A673 (cell line): ENCODE results near the gene HSPG2. TPM values are rescaled to one million over a fixed set of nuclear protein-coding genes. Genes with fewer than 3 reads are reported as not detected.

Source experiments
- BruUV-seq: library from RNA; stranded (reverse); fragments of 400-500 nt; replicated peaks from 2 replicates; lab custom pipeline; 2021; lab: Mats Ljungman, UMichigan
- CTCF ChIA-PET: fragments of 300-600 bp; sonication (Branson Sonifier 250); formaldehyde crosslinking; loops from one replicate; lab custom pipeline; 2022; ENCODE audit warnings: antibody characterized with exemption; lab: Charles Lee
- POLR2A ChIA-PET: fragments of 300-600 bp; sonication (Branson Sonifier 250); formaldehyde crosslinking; loops from one replicate; lab custom pipeline; 2022; ENCODE audit warnings: antibody characterized with exemption; ENCODE audit not compliant: low non-redundant PET; lab: Charles Lee
- DNase-seq: peaks from one replicate; pipeline ENCODE4 v3.0.0-alpha.2; 2015; ENCODE audit warnings: low spot score
- H3K27ac ChIP-seq: fragments of 200-600 bp; sonication (generic); 2 replicates; pipeline ENCODE4 v1.5.1; 2016; ENCODE audit warnings: mixed run types, low read depth, mild to moderate bottlenecking, mixed read lengths, antibody characterized with exemption, low read length; ENCODE audit not compliant: poor library complexity, severe bottlenecking
- H3K27me3 ChIP-seq: fragments of 200-600 bp; sonication (generic); replicated peaks from 2 replicates; pipeline ENCODE4 v1.6.1; 2017; ENCODE audit warnings: mixed run types, low read depth, mild to moderate bottlenecking, mixed read lengths, antibody characterized with exemption, low read length; ENCODE audit not compliant: insufficient read depth, poor library complexity
- H3K36me3 ChIP-seq: fragments of 200-600 bp; sonication (generic); 2 replicates; pipeline ENCODE4 v1.6.1; 2016; ENCODE audit warnings: mixed run types, mild to moderate bottlenecking, mixed read lengths, antibody characterized with exemption, low read length; ENCODE audit not compliant: insufficient read depth, poor library complexity, severe bottlenecking
- H3K4me1 ChIP-seq: fragments of 200-600 bp; sonication (generic); 2 replicates; pipeline ENCODE4 v1.6.1; 2017; ENCODE audit warnings: mixed run types, mild to moderate bottlenecking, mixed read lengths, antibody characterized with exemption, low read length; ENCODE audit not compliant: insufficient read depth, poor library complexity, severe bottlenecking
- H3K4me3 ChIP-seq: fragments of 200-600 bp; sonication (generic); 2 replicates; pipeline ENCODE4 v1.5.1; 2016; ENCODE audit warnings: low read depth, mixed run types, mild to moderate bottlenecking, mixed read lengths, low read length; ENCODE audit not compliant: poor library complexity, severe bottlenecking
- H3K9me3 ChIP-seq: fragments of 200-600 bp; sonication (generic); 2 replicates; pipeline ENCODE4 v1.6.1; 2016; ENCODE audit warnings: mixed run types, low read depth, mild to moderate bottlenecking, mixed read lengths, antibody characterized with exemption, low read length; ENCODE audit not compliant: poor library complexity, severe bottlenecking
- CTCF ChIP-seq: fragments of 300-800, 200-600 bp; sonication (generic); conservative IDR thresholded peaks from 2 replicates; pipeline ENCODE4 v1.5.1; 2017; ENCODE audit warnings: low read depth, mild to moderate bottlenecking, antibody characterized with exemption, low read length, moderate library complexity, mixed read lengths
- EZH2 ChIP-seq: fragments of 200-600 bp; sonication (generic); IDR thresholded peaks from 2 replicates; pipeline ENCODE4 v1.6.1; 2017; ENCODE audit warnings: borderline replicate concordance, low read depth, mild to moderate bottlenecking, mixed read lengths, antibody characterized with exemption, low read length; ENCODE audit not compliant: poor library complexity, severe bottlenecking
- intact Hi-C: fragments of 100-400 bp; cut with micrococcal nuclease; formaldehyde crosslinking; loops from one replicate; pipeline ENCODE4 v1.10.0; 2022; ENCODE audit not compliant: unreplicated experiment
- total RNA-seq: library from RNA; stranded (reverse); gene quantifications from 2 replicates; pipeline ENCODE4 v1.2.3, GENCODE V29; 2021

HSPG2 gene
- total RNA-seq, 1 experiment from 2014 or later: 10.4 TPM

GRCh38 chr1:21876267-21876666 is 60.8 kb downstream of the HSPG2 start:
- no peak for TF ChIP-seq CTCF
- BruUV-seq: no TSS peak
- DNase-seq: no peak
- Histone ChIP-seq H3K27me3 (no peaks in the 10 kb centered on the region), H3K4me1 (no peaks in the 10 kb centered on the region), H3K9me3 (no peaks in the 10 kb centered on the region), H3K36me3 (no peaks in the 10 kb centered on the region), H3K27ac (no peak overlapping the region), H3K4me3 (no peak overlapping the region)
- POLR2A ChIA-PET: no interaction called here
- intact Hi-C loops: no loop called here
- CTCF ChIA-PET: no interaction called here

GRCh38 chr1:21875621-21876063 is 61.5 kb downstream of the HSPG2 start:
- no peak for DNase-seq
- intact Hi-C loops: no loop called here
- Histone ChIP-seq H3K27ac (no peak overlapping the region), H3K4me3 (no peak overlapping the region), H3K36me3 (no peaks in the 10 kb centered on the region), H3K9me3 (no peaks in the 10 kb centered on the region), H3K4me1 (no peaks in the 10 kb centered on the region), H3K27me3 (no peaks in the 10 kb centered on the region)
- POLR2A ChIA-PET: no interaction called here
- no TSS peak for BruUV-seq
- TF ChIP-seq CTCF (no peak), EZH2 (no peak)
- CTCF ChIA-PET: no interaction called here

- intact Hi-C loops: no loop called here
- H3K36me3 ChIP-seq: no peaks in the 10 kb centered on the region
These were observed 62.1 kb downstream of the HSPG2 start for GRCh38 chr1:21874778-21875547.

More at GRCh38 chr1:21874778-21875547, 62.1 kb downstream of the HSPG2 start:
- no TSS peak for BruUV-seq
- no peak overlapping the region for H3K27ac ChIP-seq
- no peak for DNase-seq
- no peak overlapping the region for H3K4me3 ChIP-seq
- H3K27me3 ChIP-seq: no peaks in the 10 kb centered on the region
- ChIA-PET CTCF (no interaction called here), POLR2A (no interaction called here)
- no peaks in the 10 kb centered on the region for H3K4me1 ChIP-seq
- no peaks in the 10 kb centered on the region for H3K9me3 ChIP-seq
- TF ChIP-seq CTCF: no peak
- no peak for TF ChIP-seq EZH2
